ENCODE data around the gene RGS3.

- TF ChIP-seq, protein P1, sequence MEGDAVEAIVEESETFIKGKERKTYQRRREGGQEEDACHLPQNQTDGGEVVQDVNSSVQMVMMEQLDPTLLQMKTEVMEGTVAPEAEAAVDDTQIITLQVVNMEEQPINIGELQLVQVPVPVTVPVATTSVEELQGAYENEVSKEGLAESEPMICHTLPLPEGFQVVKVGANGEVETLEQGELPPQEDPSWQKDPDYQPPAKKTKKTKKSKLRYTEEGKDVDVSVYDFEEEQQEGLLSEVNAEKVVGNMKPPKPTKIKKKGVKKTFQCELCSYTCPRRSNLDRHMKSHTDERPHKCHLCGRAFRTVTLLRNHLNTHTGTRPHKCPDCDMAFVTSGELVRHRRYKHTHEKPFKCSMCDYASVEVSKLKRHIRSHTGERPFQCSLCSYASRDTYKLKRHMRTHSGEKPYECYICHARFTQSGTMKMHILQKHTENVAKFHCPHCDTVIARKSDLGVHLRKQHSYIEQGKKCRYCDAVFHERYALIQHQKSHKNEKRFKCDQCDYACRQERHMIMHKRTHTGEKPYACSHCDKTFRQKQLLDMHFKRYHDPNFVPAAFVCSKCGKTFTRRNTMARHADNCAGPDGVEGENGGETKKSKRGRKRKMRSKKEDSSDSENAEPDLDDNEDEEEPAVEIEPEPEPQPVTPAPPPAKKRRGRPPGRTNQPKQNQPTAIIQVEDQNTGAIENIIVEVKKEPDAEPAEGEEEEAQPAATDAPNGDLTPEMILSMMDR (IDR thresholded peaks at IDR 0.05), result no peak
- no peak for TF ChIP-seq POLR2A (IDR thresholded peaks at IDR 0.05)
These were observed 60.1 kb downstream of the RGS3 start for GRCh38 chr9:113523421-113524141.

Data from thyroid gland (tissue), 4 donors.